NCI-H146 (cell line): ENCODE data around the gene SORL1.
A peak's percentile ranks its signal among the peaks of the same experiment; 100 is the strongest.
"Not testable (repeated sequence)": the region's sequence is repeated elsewhere in the genome, so short reads cannot be mapped to it uniquely, and the experiment has no call there.

Source experiments
- DNase-seq: peaks from one replicate; lab custom pipeline; 2025; lab: John Stamatoyannopoulos, UW

The SORL1 gene

GRCh38 chr11:121563900-121564822 is 112.0 kb downstream of the SORL1 start:
- peak; percentile 15 for DNase-seq

GRCh38 chr11:121564948-121565684 is 113.0 kb downstream of the SORL1 start:
- DNase-seq = no peak

- peak; percentile 98 for DNase-seq
Measured at GRCh38 chr11:121566279-121567168, 114.4 kb downstream of the SORL1 start.

DNA sequence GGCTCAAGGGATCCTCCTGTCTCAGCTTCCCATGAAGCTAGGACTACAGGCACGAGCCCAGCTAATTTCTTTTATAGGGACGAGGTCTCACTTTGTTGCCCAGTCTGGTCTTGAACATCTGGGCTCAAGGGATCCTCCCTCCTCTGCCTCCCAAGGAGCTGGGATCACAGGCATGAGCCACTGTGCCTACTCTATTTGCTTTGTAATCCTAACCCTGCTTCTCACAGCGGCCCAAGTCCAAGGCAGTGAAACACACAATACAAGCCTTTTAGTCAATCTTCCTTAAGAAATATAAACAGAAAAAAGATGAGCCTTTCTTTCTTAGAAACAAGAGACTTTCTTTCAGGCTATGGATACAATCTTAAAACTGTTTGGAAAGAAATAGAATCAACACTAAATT is 115.9 kb downstream of the SORL1 start:
- no peak for DNase-seq

DNA sequence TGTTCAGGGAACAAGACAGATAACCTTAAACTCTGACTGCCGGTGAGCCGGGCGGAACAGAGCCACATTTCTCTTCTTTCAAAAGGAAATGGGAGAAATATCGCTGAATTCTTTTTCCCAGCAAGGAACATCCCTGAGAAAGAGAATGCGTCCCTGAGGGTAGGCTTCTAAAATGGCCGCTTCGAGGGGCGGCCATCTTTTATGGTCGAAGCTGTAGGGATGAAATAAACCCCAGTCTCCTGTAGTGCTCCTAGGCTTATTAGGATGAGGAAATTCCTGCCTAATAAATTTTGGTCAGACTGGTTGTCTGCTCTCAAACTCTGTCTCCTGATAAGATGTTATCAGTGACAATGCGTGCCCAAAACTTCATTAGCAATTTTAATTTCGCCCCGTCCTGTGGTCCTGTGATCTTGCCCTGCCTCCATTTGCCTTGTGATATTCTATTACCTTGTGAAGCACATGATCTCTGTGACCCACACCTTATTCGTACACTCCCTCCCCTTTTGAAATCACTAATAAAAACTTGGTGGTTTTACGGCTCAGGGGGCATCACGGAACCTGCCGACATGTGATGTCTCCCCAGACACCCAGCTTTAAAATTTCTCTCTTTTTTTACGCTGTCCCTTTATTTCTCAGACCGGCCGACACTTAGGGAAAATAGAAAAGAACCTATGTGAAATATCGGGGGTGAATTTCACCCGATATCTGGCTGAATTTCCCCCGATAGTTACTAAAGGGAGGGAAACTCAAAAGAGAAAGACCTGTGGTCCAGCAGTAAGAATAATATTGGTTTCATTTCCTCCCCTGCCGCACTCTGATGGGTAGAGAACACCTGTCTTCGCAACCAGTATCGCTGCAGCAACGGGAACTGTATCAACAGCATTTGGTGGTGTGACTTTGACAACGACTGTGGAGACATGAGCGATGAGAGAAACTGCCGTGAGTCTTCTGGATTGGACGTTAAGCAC is 117.5 kb downstream of the SORL1 start:
- DNase-seq = not testable (repeated sequence)

DNA sequence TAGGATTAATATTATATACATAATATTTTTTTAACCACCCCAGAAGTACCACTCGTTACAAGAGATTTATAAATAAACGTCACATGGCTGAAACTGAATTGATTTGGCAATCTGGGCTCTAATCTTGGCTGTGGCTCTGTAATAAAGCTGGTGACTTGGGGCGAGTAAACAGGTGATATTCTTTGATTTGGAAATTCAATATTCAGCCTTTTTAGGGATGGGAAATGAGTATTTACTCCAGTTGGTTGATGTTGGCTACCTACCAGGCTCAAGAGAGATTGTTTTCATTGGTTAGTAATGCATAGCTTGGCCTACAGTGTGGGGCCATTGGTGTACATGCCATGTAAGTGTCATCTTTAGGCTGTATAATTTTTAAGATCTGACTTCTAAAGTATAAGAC is 118.3 kb downstream of the SORL1 start:
- no peak for DNase-seq

DNA sequence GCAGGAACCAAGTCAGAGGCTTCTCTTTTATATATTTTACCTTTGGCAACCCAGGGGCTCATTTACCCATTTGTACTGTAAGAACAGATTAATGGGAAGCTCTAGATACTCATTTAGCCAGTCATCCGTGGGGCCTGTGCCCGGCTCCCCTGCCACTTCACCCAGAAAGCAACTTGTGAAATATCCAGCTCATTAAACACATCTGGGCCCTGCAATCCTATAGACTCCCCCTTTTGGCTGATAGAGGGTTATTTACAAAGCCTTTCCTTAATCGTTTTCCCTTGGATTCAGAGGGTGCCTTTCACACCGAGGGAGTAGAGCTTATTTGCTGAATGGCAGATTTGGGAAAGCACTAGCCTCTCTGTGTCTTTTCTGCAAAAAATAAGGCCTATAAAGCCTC is 119.4 kb downstream of the SORL1 start:
- no peak for DNase-seq

GRCh38 chr11:121572571-121573059 is 120.5 kb downstream of the SORL1 start:
- no peak for DNase-seq

- DNase-seq = no peak
Measured at GRCh38 chr11:121574801-121575200, 122.7 kb downstream of the SORL1 start.

DNA sequence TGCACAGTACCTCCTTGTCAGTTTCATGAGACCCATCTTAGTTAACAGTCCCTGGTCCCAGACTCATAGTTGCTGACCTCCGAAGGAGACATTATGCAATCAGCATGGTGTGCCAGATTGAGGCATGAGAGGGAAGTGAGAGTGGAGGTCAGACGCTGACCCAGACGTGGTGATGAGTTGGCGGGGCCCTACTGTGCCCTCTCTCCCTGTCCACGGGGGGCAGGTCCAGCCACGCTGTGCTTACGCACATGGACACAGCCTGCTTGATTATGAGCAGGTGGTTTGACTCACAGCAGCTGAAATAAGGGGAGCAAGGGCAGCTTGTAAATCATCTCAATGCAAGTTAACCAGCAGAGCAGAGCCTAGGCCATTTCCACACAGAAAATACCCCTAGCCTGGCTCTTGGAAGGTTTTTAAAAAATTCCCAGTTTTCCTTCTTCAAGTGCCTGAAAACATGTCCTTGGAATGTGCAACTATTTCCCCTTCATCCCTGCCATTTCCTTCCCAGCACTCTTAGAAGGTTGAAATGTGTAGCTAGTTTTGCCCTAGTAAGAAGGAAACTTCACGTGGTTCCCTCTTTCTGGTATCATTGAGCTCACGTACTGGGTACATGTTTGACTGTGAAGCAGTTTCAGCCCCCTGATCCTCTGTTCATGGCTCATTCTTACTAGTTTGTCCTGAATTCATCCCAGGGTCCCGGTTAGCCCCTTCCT is 123.3 kb downstream of the SORL1 start:
- DNase-seq = peak; percentile 84

GRCh38 chr11:121575963-121576290 is 123.8 kb downstream of the SORL1 start:
- DNase-seq = no peak

GRCh38 chr11:121576531-121576930 is 124.4 kb downstream of the SORL1 start:
- DNase-seq = no peak

- DNase-seq = peak; percentile 19
Measured at GRCh38 chr11:121577106-121577848, 125.2 kb downstream of the SORL1 start.

DNA sequence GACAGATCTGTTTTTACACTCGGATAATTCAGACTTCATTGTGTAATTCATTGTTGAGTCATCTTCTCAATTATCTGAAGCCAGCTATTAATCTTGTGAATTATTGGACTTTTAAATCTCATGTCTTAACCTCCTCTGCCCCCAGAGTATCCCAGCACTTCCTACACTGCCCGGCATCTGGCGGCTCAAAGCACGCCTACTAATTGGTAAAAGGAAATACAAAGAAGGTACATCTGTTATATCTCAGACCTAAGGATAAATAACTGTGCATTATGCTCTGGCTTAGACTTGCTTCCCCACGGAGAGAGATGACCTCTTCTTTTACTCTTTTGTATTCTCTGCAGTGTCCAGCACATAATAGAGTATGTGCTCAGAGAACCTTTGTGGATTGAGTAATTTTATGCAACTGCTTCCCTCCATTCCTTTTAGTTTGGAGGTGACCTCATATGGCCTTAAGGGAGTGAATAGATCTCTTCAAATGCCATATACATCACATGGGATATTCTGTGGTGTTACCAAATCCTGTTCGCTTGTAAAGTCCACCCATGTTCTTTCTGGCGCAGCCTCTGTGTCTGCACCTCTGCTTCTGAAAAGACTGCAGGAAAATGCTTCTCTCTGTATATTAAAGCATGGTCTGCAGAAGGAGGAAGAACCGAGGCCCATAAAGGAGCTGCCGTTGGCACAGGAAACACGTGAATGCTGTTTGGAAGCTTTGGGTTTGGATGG is 126.3 kb downstream of the SORL1 start:
- DNase-seq = peak; percentile 38

DNA sequence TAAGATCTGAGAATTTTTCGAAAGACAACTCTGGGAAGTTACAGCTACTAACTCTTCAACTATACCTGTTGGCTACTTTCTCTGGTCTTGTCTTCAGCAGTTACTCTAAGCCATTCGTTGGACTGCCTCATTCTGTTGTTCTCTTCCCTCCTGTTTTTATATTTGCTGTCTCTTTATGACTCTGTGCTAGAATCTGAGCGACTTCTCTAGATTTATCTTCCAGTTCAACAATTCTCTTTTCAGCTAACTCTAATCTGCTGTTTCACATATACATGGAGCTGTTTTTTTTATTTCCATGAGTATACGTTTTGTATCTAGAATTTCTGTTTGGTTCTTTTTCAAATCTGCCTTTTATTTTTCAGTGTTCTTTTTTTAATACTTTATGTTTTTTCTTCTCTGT is 128.0 kb downstream of the SORL1 start:
- no peak for DNase-seq

GRCh38 chr11:121581607-121582006 is 129.5 kb downstream of the SORL1 start:
- DNase-seq = no peak

- no peak for DNase-seq
Measured at GRCh38 chr11:121582296-121582695, 130.2 kb downstream of the SORL1 start.

DNA sequence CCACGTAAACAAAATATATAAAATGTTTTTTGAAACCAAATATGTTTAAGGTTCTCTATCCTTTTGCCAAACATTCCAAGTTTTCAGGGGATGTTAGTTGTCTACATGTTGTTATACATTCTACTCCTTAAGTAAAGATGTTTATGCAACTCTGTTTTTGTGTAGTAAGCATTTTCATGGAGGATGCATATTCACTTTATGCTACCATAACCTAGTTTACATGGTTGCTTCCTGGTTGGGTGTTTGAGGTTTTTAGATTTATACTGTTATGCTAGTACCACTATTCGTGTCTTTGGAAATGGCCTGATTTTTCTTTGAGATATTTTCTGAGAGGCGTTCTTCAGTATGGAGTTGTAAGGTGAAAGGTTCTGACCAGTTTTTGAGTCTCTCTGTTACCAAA is 131.7 kb downstream of the SORL1 start:
- DNase-seq = no peak

- DNase-seq = no peak
Measured at GRCh38 chr11:121586750-121587149, 134.6 kb downstream of the SORL1 start.
